Activated CD4-positive, alpha-beta T cell treated with anti-CD3 and anti-CD28 coated beads, Interleukin-2, amount 10 ng/mL, durations not matched to agents 7 days and 5 days (primary cell): Measurements from ENCODE around the gene CLSTN2. TPM values are rescaled to one million over a fixed set of nuclear protein-coding genes. Genes with fewer than 3 reads are reported as not detected.

ENCODE experiments used
- CTCF ChIA-PET: fragments of 350-600 bp; sonication (Branson Sonifier 250); formaldehyde crosslinking; loops from one replicate; lab custom pipeline; 2021; ENCODE audit warnings: antibody characterized with exemption; lab: Charles Lee
- POLR2A ChIA-PET: fragments of 350-600 bp; sonication (Branson Sonifier 250); formaldehyde crosslinking; loops from one replicate; lab custom pipeline; 2021; ENCODE audit warnings: antibody characterized with exemption; lab: Charles Lee
- DNase-seq: peaks from one replicate; pipeline ENCODE4 v3.0.0-alpha.2; 2020
- H3K27ac Mint-ChIP-seq: one replicate; pipeline ENCODE4 v1.8.0; 2021; ENCODE audit warnings: mild to moderate bottlenecking, moderate library complexity, mixed read lengths
- H3K27me3 Mint-ChIP-seq: one replicate; pipeline ENCODE4 v1.8.0; 2021; ENCODE audit warnings: mixed read lengths
- H3K36me3 Mint-ChIP-seq: one replicate; pipeline ENCODE4 v1.8.0; 2021; ENCODE audit warnings: low read depth, mixed read lengths
- H3K4me1 Mint-ChIP-seq: one replicate; pipeline ENCODE4 v1.8.0; 2021; ENCODE audit warnings: mixed read lengths
- H3K4me3 Mint-ChIP-seq: one replicate; pipeline ENCODE4 v1.8.0; 2021; ENCODE audit warnings: mild to moderate bottlenecking, moderate library complexity, mixed read lengths
- H3K9me3 Mint-ChIP-seq: one replicate; pipeline ENCODE4 v1.8.0; 2021; ENCODE audit warnings: mixed read lengths
- total RNA-seq, 2 experiments: library from RNA; stranded (reverse); gene quantifications; one replicate each; pipeline ENCODE4 v1.2.3, GENCODE V29; 2021

CLSTN2 gene
- total RNA-seq, 2 experiments from 2014 or later: not detected

- Mint-ChIP-seq H3K9me3 (no peaks in the 10 kb centered on the region), H3K36me3 (no peaks in the 10 kb centered on the region), H3K27ac (no peak overlapping the region), H3K27me3 (no peaks in the 10 kb centered on the region), H3K4me3 (no peak overlapping the region), H3K4me1 (no peaks in the 10 kb centered on the region)
- no peak for DNase-seq
- ChIA-PET CTCF (no interaction called here), POLR2A (no interaction called here)
These were observed 309.9 kb downstream of the CLSTN2 start for GRCh38 chr3:140244893-140245292.

GRCh38 chr3:140246578-140246977 lies 311.6 kb downstream of the CLSTN2 start:
- no peaks in the 10 kb centered on the region for H3K36me3 Mint-ChIP-seq
- DNase-seq: no peak
- H3K27ac Mint-ChIP-seq: no peak overlapping the region
- H3K4me1 Mint-ChIP-seq: no peaks in the 10 kb centered on the region
- ChIA-PET CTCF (no interaction called here), POLR2A (no interaction called here)
- no peaks in the 10 kb centered on the region for H3K27me3 Mint-ChIP-seq
- H3K9me3 Mint-ChIP-seq: no peaks in the 10 kb centered on the region
- H3K4me3 Mint-ChIP-seq: no peak overlapping the region

GRCh38 chr3:140247775-140248174 lies 312.8 kb downstream of the CLSTN2 start:
- DNase-seq: no peak
- no peaks in the 10 kb centered on the region for H3K27me3 Mint-ChIP-seq
- CTCF ChIA-PET: no interaction called here
- POLR2A ChIA-PET: no interaction called here
- no peaks in the 10 kb centered on the region for H3K9me3 Mint-ChIP-seq
- no peak overlapping the region for H3K4me3 Mint-ChIP-seq
- no peaks in the 10 kb centered on the region for H3K36me3 Mint-ChIP-seq
- H3K27ac Mint-ChIP-seq: no peak overlapping the region
- H3K4me1 Mint-ChIP-seq: no peaks in the 10 kb centered on the region

- no peak overlapping the region for H3K4me3 Mint-ChIP-seq
- no peaks in the 10 kb centered on the region for H3K27me3 Mint-ChIP-seq
- CTCF ChIA-PET: no interaction called here
These were observed 314.2 kb downstream of the CLSTN2 start for GRCh38 chr3:140249188-140249587.

GRCh38 chr3:140250010-140250855 lies 315.2 kb downstream of the CLSTN2 start:
- no peaks in the 10 kb centered on the region for H3K9me3 Mint-ChIP-seq
- POLR2A ChIA-PET: no interaction called here
- no peak overlapping the region for H3K27ac Mint-ChIP-seq

More at GRCh38 chr3:140249188-140249587, 314.2 kb downstream of the CLSTN2 start:
- Mint-ChIP-seq H3K27ac (no peak overlapping the region), H3K36me3 (no peaks in the 10 kb centered on the region), H3K4me1 (no peaks in the 10 kb centered on the region), H3K9me3 (no peaks in the 10 kb centered on the region)
- DNase-seq: no peak
- POLR2A ChIA-PET: no interaction called here

GRCh38 chr3:140250945-140251344 lies 316.0 kb downstream of the CLSTN2 start:
- H3K4me3 Mint-ChIP-seq: no peak overlapping the region
- no peaks in the 10 kb centered on the region for H3K36me3 Mint-ChIP-seq
- DNase-seq: no peak
- POLR2A ChIA-PET: no interaction called here
- no peaks in the 10 kb centered on the region for H3K27me3 Mint-ChIP-seq
- H3K9me3 Mint-ChIP-seq: no peaks in the 10 kb centered on the region
- CTCF ChIA-PET: no interaction called here
- H3K27ac Mint-ChIP-seq: no peak overlapping the region
- no peaks in the 10 kb centered on the region for H3K4me1 Mint-ChIP-seq

More at GRCh38 chr3:140250010-140250855, 315.2 kb downstream of the CLSTN2 start:
- H3K36me3 Mint-ChIP-seq: no peaks in the 10 kb centered on the region
- no peaks in the 10 kb centered on the region for H3K4me1 Mint-ChIP-seq
- CTCF ChIA-PET: no interaction called here
- no peak for DNase-seq
- no peaks in the 10 kb centered on the region for H3K27me3 Mint-ChIP-seq
- H3K4me3 Mint-ChIP-seq: no peak overlapping the region

- ChIA-PET POLR2A (no interaction called here), CTCF (no interaction called here)
- Mint-ChIP-seq H3K27ac (no peak overlapping the region), H3K27me3 (no peaks in the 10 kb centered on the region), H3K36me3 (no peaks in the 10 kb centered on the region), H3K4me3 (no peak overlapping the region), H3K9me3 (no peaks in the 10 kb centered on the region), H3K4me1 (no peaks in the 10 kb centered on the region)
- DNase-seq: no peak
These were observed 316.7 kb downstream of the CLSTN2 start for GRCh38 chr3:140251678-140252077.

GRCh38 chr3:140252812-140253656 lies 318.0 kb downstream of the CLSTN2 start:
- CTCF ChIA-PET: no interaction called here
- H3K27ac Mint-ChIP-seq: no peak overlapping the region
- no peak overlapping the region for H3K4me3 Mint-ChIP-seq
- no peaks in the 10 kb centered on the region for H3K9me3 Mint-ChIP-seq
- no peak for DNase-seq
- H3K36me3 Mint-ChIP-seq: no peaks in the 10 kb centered on the region
- POLR2A ChIA-PET: no interaction called here
- H3K27me3 Mint-ChIP-seq: no peaks in the 10 kb centered on the region
- H3K4me1 Mint-ChIP-seq: no peaks in the 10 kb centered on the region

GRCh38 chr3:140258222-140258724 lies 323.3 kb downstream of the CLSTN2 start:
- H3K27ac Mint-ChIP-seq: no peak overlapping the region
- ChIA-PET CTCF (no interaction called here), POLR2A (no interaction called here)
- no peaks in the 10 kb centered on the region for H3K9me3 Mint-ChIP-seq
- H3K4me3 Mint-ChIP-seq: no peak overlapping the region
- no peaks in the 10 kb centered on the region for H3K4me1 Mint-ChIP-seq
- peaks cover 2% of the 10 kb centered on the region for H3K27me3 Mint-ChIP-seq
- no peaks in the 10 kb centered on the region for H3K36me3 Mint-ChIP-seq
- DNase-seq: no peak

GRCh38 chr3:140265302-140265701 lies 330.3 kb downstream of the CLSTN2 start:
- H3K36me3 Mint-ChIP-seq: no peaks in the 10 kb centered on the region
- ChIA-PET CTCF (no interaction called here), POLR2A (no interaction called here)
- H3K4me1 Mint-ChIP-seq: no peaks in the 10 kb centered on the region
- no peak overlapping the region for H3K27ac Mint-ChIP-seq
- H3K9me3 Mint-ChIP-seq: no peaks in the 10 kb centered on the region
- peaks cover 3% of the 10 kb centered on the region for H3K27me3 Mint-ChIP-seq
- no peak overlapping the region for H3K4me3 Mint-ChIP-seq
- no peak for DNase-seq

- ChIA-PET POLR2A (no interaction called here), CTCF (no interaction called here)
- no peaks in the 10 kb centered on the region for H3K9me3 Mint-ChIP-seq
- H3K4me3 Mint-ChIP-seq: no peak overlapping the region
- H3K27ac Mint-ChIP-seq: no peak overlapping the region
- no peaks in the 10 kb centered on the region for H3K36me3 Mint-ChIP-seq
- no peaks in the 10 kb centered on the region for H3K4me1 Mint-ChIP-seq
- H3K27me3 Mint-ChIP-seq: peaks cover 2% of the 10 kb centered on the region
- no peak for DNase-seq
These were observed 333.1 kb downstream of the CLSTN2 start for GRCh38 chr3:140268103-140268502.

- Mint-ChIP-seq H3K4me1 (no peaks in the 10 kb centered on the region), H3K9me3 (no peaks in the 10 kb centered on the region), H3K4me3 (no peak overlapping the region), H3K27ac (no peak overlapping the region), H3K27me3 (peaks cover 2% of the 10 kb centered on the region), H3K36me3 (no peaks in the 10 kb centered on the region)
- no peak for DNase-seq
- CTCF ChIA-PET: no interaction called here
- POLR2A ChIA-PET: no interaction called here
These were observed 333.6 kb downstream of the CLSTN2 start for GRCh38 chr3:140268610-140269009.

GRCh38 chr3:140270329-140270728 lies 335.3 kb downstream of the CLSTN2 start:
- ChIA-PET POLR2A (no interaction called here), CTCF (no interaction called here)
- DNase-seq: no peak
- no peak overlapping the region for H3K27ac Mint-ChIP-seq
- no peaks in the 10 kb centered on the region for H3K27me3 Mint-ChIP-seq
- no peaks in the 10 kb centered on the region for H3K4me1 Mint-ChIP-seq
- no peak overlapping the region for H3K4me3 Mint-ChIP-seq
- no peaks in the 10 kb centered on the region for H3K9me3 Mint-ChIP-seq
- no peaks in the 10 kb centered on the region for H3K36me3 Mint-ChIP-seq
